Activated effector memory CD4-positive, alpha-beta T cell treated with Interleukin-2 at 50 U/mL for 16 hours (primary cell): ENCODE measurements around the gene KLF18.
"Not testable (repeated sequence)": the region's sequence is repeated elsewhere in the genome, so short reads cannot be mapped to it uniquely, and the experiment has no call there.

ENCODE experiments used
- DNase-seq: peaks from one replicate; pipeline ENCODE4 v3.0.0-alpha.2; 2020

Gene KLF18

GRCh38 chr1:44119525-44119924 is 21.9 kb downstream of the KLF18 start:
- DNase-seq = no peak

- no peak for DNase-seq
These were observed 22.7 kb downstream of the KLF18 start, which contains the start of gene KLF17 for GRCh38 chr1:44118682-44119081. Gene KLF17, plus strand, starts transcription at chr1:44118821. Its CDS starts 87 bp downstream, at chr1:44118908.

- DNase-seq = not testable (repeated sequence)
These were observed 24.2 kb downstream of the KLF18 start for GRCh38 chr1:44117272-44117671.

GRCh38 chr1:44114098-44114497 is 27.3 kb downstream of the KLF18 start:
- DNase-seq = no peak

- no peak for DNase-seq
These were observed 28.3 kb downstream of the KLF18 start for GRCh38 chr1:44113095-44113609.

- no peak for DNase-seq
These were observed 28.9 kb downstream of the KLF18 start for GRCh38 chr1:44112486-44112885.

- DNase-seq = no peak
These were observed 29.6 kb downstream of the KLF18 start for GRCh38 chr1:44111861-44112260.

GRCh38 chr1:44110916-44111315 is 30.5 kb downstream of the KLF18 start:
- DNase-seq = no peak

GRCh38 chr1:44108971-44109370 is 32.5 kb downstream of the KLF18 start:
- DNase-seq = no peak

GRCh38 chr1:44108241-44108640 is 33.2 kb downstream of the KLF18 start:
- no peak for DNase-seq

- no peak for DNase-seq
These were observed 35.6 kb downstream of the KLF18 start for GRCh38 chr1:44105810-44106209.

GRCh38 chr1:44103270-44104131 is 37.9 kb downstream of the KLF18 start:
- DNase-seq = no peak

- no peak for DNase-seq
These were observed 40.1 kb downstream of the KLF18 start for GRCh38 chr1:44101328-44101727.

GRCh38 chr1:44100183-44100868 is 41.1 kb downstream of the KLF18 start:
- no peak for DNase-seq

GRCh38 chr1:44094047-44094446 is 47.4 kb downstream of the KLF18 start:
- no peak for DNase-seq

- no peak for DNase-seq
These were observed 50.8 kb downstream of the KLF18 start for GRCh38 chr1:44090429-44091252.

- DNase-seq = no peak
These were observed 51.9 kb downstream of the KLF18 start for GRCh38 chr1:44089371-44090048.
